ENCODE measurements around the gene RGS5. TPM values are rescaled to one million over a fixed set of nuclear protein-coding genes. Genes with fewer than 3 reads are reported as not detected.

Gene RGS5
- polyA plus RNA-seq, 3 donors: 10.1 to 15.2 (median 13.4) TPM

DNA sequence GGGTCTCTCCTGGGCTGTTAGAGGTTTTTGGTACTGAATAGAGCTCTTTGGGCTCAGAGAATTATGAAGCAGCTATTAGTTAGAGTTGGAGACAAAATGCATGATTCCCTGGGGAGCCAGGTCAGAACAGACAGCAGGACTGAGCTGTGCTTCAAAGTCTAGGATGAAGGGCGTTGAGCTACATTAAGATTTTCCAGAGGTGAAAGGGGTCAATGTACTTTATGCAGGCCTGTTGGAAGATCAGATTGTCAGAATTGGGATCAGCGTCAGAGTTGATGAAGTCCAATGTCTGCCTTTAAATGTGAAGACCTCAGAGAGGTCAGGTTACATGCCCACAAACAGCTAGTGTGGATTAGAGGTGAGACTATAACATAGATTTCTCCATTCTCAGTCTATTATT is 53.8 kb downstream of the RGS5 start:
- DNase-seq (ENCODE audit: low read depth in 3 of 3, low spot score in 2 of 3): no peak

DNA sequence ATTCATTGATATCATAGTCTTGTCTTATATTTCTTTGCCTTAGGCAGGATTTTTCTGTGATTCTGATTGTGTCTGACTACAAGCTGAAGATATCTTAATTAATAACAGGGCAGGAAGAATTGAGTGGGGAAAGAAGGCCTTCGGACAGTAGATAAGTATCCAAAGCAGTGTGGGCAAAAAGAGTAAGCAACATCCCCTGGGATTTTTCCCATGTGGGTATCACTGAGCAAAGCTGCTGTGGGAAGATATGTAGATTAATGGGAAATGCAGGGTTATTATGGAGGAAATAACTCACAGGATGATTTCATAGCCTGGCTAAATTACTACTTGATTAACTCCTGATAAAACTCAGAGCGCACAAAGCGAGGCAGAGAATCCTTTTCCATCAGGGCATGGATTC is 55.7 kb downstream of the RGS5 start:
- DNase-seq (ENCODE audit: low read depth in 3 of 3, low spot score in 2 of 3): no peak

DNA sequence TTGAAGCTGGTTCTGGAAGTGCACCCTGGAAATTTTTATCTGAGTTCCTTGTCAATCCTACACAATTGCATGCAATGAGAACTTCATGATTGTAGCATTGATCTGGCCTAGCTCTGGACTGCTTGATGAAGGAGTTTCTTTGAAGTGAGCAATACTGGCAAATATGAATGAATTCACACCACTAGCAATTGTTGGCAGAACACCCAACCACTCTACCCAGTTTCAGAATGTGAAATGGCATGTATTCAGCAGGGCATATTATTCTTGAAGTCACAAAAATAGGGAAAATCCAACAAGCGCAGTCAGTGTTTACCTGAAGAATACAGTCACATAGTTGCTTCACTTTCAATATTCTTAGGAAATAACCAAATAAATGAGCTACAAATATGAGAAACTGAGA is 57.3 kb downstream of the RGS5 start:
- DNase-seq (ENCODE audit: low read depth in 3 of 3, low spot score in 2 of 3): no peak

DNA sequence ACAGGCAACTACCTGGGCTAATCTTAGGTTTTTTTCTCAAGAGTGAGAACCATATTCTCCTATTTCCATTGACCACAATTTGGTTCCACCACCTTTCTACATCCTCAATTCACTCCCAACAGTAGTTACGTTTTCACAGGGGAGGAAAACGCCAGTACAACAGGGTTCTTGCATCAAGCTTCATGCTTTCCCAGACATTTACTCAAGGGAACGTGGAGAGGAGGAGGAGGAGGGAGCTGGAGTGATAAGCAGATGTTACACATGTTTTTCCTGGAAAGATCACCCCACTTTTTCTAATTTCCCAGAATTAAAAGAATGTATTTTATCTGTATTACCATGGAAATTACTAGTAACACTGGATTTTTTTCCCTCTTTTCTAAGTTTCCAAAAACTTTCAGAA is 58.3 kb downstream of the RGS5 start:
- DNase-seq (ENCODE audit: low read depth in 3 of 3, low spot score in 2 of 3): no peak

DNA sequence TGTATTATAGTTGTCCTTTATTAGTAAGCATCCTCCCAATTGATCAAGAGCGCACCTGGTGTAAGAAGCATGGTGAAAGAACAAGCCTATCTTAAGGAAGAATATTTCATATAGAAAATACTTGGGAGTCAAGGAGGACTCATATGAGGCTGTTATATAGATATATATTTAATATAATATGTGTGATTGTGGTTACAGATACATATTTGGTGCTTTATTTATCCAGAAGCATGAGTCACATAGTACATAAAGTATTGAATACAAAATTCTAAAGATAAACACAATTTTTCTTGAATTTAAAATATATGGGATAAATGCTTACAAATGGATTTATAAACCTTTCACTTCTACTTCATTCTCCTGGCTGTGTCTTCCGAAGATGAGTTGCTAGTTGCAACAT is 60.6 kb downstream of the RGS5 start:
- no peak for DNase-seq (ENCODE audit: low read depth in 3 of 3, low spot score in 2 of 3)

DNA sequence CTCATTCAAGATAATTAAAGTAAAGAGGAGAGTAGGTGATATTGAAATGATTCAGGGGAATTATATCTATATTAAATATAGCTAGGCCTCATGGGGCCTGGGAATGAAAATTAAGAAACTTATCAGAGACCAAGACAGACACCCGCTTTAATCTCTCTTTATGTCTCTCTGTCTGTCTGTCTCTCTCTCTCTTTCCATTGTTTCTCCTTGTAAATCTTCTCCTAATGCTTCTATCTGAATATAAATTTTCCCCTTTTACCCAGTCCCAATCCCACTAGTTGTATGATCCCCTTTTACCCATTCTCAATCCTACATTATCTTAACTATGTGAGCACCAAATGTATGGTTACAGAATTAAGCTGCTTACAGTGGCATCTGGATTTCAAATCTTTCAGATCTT is 61.2 kb downstream of the RGS5 start:
- DNase-seq (ENCODE audit: low read depth in 3 of 3, low spot score in 2 of 3): no peak

DNA sequence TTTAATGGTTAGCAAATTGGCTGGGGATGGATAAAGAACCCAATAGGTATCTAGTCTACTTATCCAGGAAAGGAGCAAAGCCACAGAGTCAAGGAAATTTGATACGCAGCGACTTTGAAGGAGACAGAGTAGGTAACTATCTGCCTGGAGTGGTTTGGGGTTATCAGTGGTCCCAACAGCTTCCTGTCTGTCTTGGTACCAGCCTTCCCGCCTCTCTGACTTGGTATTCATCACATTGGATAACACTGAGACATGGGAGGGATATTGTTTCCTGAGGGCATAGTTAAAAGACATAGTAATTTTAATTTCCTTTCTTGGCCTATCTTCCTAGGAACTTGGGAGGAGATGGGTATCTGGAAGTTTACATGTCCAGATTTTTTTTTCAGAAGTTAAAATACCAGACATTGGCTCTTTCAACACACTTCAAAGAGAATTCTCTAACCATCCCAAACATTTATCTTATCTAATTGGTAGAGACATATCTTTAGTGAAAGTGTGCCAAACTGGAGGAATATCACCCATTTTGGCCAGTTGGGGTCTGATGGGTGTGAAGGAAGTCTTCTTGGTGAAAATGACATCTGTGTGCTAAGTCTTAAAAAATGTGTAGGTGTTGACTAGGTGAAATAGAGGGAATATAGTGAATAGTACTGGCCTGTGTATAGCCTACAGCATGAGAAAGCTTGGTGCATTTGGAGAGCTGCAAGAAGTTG is 65.0 kb downstream of the RGS5 start:
- DNase-seq (ENCODE audit: low read depth in 3 of 3, low spot score in 2 of 3): no peak

DNA sequence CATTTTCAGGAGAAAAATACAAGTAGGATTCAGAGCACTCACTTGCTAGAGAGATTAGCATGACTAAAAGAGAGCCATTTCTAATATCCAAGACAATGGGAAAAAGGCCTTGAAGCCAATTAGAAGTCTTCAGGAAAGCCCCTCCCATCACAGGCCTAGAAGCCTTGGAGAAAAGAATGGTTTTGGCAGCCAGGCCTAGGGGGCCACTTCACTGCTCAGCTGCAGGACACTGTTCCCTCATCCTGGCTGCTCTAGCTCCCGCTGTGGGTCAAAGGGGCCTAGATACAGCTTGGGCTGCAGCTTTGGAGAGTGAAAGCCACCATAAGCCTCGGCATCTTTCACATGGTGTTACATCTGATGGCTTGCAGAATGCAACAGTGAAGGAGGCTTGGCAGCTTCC is 70.7 kb downstream of the RGS5 start:
- no peak for DNase-seq (ENCODE audit: low read depth in 3 of 3, low spot score in 2 of 3)

DNA sequence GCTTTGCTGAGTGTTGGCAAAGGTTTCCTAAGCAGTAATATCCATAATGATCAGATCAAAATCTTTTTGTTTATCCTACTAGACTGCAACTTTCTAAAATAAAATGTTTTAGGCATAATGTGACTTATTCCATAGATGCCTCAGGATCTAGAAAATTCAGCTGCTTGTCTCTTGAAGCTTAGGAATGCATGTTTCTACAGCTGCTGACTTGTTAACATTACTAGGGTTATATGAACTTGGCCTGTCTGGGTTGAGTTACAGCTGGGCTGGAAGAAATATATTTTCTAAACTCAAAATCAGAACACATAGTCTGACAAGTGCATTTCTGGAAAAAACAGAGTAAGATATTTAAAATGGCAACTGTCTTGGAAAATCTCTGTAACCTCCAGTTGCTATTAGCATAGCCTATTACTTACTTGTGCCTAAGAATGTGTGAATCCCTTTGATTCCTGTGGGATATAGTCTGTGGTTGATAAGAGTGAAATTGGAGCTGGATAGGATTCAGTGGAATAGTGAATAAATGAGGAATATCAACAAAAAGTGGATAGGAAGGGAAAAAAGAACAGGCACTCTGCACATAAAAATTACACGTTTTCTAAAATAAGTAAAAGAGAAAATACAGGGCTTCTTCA is 72.4 kb downstream of the RGS5 start:
- no peak for DNase-seq (ENCODE audit: low read depth in 3 of 3, low spot score in 2 of 3)

DNA sequence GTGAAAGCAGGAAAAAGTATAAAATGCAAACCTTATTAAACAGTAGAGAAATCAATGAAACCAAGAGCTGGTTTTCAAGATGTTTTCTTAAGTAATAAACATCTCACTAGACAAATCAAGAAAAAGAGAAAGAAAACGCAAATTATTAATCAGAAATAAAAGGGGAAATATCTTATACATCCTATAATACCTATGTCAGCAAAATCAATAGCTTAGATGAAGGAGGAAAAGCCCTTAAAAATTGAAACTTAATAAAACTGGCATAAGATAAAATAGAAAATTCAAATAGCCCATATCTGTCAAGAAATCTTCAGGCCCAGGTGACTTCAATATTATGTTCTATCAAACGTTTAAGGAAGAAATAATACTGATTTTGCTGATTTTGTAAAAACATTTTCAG is 74.4 kb downstream of the RGS5 start:
- DNase-seq (ENCODE audit: low read depth in 3 of 3, low spot score in 2 of 3): no peak

DNA sequence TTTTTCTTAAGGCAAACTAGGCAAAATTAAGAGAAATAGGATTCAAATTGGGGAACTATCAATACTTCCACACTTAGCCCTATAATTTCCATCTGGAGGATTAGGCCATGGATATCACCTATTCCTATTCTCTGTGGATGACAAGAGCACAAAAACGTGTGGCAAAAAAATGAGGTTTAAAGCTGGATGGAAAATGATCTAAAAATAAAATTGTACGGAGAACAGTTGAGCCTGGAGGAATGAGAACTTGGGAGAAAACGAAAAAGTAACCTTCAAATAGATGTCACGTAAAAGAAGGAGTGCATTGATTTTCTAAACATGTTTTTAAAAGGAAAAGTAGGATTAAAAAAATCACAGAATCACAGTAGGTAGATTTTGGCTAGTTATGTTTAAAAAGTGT is 77.9 kb downstream of the RGS5 start:
- no peak for DNase-seq (ENCODE audit: low read depth in 3 of 3, low spot score in 2 of 3)

DNA sequence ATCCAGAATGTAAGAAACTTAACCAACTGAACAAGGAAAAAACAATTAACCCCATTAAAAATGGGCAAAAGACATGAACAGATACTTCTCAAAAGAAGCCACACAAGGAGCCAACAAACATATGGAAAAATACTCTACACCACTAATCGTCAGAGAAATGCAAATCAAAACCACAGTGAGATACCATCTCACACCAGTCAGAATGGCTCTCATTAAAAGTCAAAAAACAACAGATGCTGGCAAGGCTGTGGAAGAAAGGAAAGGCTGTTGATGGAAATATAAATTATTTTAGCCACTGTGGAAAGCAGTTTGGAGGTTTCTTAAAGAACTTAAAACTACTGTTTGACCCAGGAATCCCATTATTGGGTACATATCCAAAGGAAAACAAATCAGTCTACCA is 82.3 kb downstream of the RGS5 start:
- DNase-seq (ENCODE audit: low read depth in 3 of 3, low spot score in 2 of 3): no peak

DNA sequence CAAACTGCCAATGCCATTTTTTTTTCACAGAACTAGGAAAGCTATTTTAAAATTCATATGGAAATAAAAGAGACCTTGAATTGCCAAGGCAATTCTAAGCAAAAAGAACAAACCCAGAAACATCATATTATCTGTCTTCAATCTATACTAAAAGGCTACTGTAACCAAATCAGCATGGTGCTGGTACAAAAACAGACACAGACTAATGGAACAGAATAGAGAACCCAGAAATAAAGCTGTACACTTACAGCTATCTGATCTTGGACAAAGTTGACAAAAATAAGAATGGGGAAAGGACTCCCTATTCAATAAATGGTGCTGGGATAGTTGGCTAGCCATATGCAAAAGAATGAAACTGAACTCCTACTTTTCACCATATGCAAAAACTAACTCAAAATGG is 83.0 kb downstream of the RGS5 start:
- DNase-seq (ENCODE audit: low read depth in 3 of 3, low spot score in 2 of 3): no peak

DNA sequence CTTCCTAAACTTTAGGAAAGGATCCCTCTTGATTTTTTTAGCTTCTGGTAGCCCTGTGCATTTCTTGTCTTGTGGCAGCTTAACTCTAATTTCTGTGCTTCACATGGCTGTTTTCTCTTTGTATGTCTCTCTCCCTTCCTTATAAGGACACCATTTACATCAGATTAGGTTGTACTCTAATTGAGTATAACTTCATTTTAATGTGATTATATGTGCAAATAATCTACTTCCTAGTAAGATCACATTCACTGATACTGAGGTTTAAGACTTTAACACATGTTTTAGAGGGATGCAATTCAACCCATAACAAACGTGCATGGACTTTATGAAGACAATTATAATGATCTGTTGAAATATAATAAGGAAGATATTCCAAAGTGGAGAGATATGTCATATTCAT is 86.8 kb downstream of the RGS5 start:
- DNase-seq (ENCODE audit: low read depth in 3 of 3, low spot score in 2 of 3): no peak

DNA sequence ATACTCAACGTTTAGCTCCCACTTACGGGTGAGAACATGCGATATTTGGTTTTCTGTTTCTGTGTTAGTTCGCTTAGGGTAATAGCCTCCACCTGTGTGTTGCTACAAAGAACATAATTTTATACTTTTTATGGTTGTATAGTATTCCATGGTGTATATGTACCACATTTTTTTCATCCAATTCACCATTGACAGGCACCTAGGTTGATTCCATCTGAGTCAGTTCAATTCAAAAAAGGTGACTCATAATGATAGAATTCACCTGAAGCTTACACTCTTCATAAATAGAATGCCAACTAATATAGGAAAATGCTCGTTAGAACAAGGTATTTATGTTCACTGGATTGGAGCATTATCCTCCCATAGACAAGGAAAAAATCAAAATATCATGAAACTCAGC is 95.1 kb downstream of the RGS5 start:
- DNase-seq (ENCODE audit: low read depth in 3 of 3, low spot score in 2 of 3): no peak

DNA sequence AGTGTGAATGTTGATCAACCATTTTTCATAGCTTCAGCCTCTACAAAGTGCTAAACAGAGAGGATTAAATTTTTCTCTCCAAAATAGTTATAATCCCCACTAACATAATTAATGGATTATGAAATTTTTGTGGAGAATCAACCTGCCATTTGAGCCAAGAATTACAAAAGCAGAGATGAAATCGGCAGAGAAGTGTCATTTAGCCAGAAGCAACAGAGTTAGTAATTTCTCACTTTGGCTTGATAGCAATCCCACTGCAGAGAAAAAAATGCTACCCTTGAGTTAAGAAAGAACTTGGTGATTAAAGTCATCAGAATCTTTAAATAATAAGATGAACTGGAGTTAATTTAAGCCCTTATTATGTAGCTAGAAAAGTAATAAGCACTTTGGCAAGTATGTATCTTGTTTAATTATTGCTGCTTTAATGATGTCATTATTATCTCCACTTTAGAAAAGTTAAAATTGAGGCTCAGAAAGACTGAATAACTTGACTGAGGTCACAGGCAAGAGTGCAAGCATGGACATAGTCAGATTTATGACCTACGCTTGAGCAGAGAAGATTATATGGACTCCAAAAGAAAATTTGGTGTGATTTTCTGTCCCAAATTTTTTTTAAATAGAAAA is 96.2 kb downstream of the RGS5 start:
- DNase-seq (ENCODE audit: low read depth in 3 of 3, low spot score in 2 of 3): no peak

DNA sequence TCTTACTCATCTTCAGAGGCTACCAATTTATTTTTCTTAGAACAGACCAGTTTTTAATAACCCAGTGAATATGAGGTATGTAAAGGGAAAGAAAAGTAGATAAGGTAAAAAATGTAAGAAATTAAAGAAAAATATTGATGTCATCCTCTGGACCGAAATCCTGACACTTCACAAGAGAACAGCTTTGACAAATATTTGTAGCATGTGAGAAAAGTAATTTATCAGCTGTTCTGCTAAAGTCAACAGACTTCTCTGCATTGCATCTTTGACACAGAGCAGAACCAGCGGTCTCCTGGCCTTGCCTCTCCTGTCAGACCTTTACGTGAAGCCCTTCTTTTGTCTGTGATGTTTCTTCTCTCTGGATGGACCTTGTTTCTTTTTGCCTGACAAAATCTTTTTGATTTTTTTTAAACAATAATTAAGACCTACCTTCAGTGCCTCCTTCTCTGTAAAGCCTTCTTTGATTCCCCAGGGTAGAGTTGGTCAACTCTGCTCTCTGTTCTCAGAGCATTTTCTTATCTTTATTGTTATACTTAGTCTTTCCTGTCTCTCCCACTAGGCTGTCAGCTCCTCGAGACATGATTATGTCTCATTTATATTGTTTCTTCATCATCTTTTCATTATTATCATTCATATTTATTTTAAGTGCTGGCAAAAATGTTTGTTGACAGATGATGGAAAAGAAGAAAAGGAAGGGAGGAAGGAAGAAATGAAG is 98.2 kb downstream of the RGS5 start:
- no peak for DNase-seq (ENCODE audit: low read depth in 3 of 3, low spot score in 2 of 3)

DNA sequence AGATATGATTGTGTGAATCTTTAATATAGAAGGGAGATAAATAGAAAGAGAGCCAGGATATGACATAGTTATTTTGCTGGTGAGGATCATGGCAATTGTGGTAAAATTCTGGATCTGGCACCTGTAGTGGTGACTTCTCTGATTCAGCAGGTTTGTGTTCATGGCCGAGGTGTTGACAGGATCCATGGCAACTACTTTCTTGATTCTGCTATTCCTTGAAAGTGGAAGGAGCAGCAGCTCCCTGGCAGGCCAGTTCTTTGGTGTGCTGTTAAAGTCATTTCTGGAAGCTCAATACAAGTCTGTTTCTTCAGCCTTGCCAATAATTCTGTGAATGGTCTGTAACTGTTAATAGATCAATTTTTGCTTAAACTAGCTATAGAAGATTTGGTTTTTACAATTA is 100.1 kb downstream of the RGS5 start:
- no peak for DNase-seq (ENCODE audit: low read depth in 3 of 3, low spot score in 2 of 3)

DNA sequence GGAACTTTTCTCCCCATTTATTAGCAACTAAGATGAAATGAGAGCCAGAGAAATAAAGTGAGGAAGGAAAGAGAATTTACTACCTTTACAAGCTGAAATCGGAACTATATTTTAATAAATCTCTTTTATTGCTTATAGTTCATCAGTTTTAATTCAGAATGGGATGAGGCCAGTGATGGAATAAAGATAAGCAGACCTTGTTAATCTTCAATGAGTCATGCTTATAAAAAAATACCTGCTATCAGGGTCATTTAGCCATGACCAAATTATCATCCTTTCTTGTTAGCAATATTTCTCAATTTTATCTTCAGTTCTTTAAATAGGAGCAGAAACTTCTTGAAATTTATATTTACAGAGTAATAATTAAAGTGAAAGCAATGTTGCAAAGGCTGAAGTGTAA is 107.5 kb downstream of the RGS5 start:
- no peak for DNase-seq (ENCODE audit: low read depth in 3 of 3, low spot score in 2 of 3)

DNA sequence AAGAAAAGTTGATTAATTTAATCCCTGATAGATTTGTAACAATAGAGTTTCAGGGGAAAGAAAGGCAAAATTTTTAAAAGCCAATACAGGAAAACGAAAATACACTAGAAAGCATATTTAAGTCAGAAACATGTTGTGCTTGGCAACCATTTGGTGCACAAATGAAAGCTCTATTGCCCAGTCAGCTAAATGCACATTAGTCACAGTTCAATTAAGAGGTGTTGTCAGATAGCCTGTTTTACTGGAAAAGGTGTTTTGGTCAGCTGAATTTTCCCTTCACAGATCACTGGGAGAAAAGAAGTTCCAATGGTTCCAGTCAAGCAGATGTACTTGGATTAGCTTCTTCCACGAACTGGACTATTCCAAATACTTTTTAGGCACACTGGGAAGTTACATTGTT is 108.1 kb downstream of the RGS5 start:
- no peak for DNase-seq (ENCODE audit: low read depth in 3 of 3, low spot score in 2 of 3)

DNA sequence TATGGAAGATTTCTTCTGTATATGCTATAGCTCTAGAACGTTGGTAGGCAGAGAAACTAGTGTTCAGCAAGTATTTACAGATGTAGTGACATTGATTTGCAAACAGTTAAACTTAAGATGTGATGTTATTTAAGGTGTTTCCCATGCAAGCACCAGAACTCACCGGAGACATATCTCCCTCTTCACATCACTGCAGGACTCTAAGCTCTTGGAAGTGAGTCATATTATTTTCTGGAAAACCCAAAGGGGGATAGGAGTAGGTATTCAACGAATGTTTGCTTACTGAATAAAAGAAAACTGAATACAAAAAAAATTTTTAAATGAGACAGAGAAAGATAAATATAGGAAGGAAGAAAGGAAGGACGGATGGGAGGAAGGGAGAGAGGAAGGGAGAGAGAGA is 108.5 kb downstream of the RGS5 start:
- no peak for DNase-seq (ENCODE audit: low read depth in 3 of 3, low spot score in 2 of 3)

DNA sequence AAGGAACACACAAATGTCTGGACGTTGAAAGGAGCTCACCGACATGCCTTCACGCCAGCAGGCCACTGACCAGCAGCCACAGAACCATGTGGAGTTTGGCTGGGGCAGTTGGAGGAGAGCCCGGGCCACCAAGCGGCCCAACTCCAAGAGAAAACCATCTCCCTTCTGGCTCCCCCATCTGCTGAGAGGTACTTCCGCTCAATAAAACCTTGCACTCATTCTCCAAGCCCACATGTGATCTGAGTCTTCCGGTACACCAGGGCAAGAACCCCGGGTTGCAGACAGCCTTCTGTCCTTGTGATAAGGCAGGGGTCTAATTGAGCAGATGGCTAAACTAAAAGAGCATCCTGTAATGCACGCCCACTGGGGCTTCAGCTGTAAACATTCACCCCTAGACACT is 109.1 kb downstream of the RGS5 start:
- DNase-seq (ENCODE audit: low read depth in 3 of 3, low spot score in 2 of 3): no peak
